ENCODE data around the gene AP3M1.
A peak's percentile ranks its signal among the peaks of the same experiment; 100 is the strongest.

The AP3M1 gene

DNA sequence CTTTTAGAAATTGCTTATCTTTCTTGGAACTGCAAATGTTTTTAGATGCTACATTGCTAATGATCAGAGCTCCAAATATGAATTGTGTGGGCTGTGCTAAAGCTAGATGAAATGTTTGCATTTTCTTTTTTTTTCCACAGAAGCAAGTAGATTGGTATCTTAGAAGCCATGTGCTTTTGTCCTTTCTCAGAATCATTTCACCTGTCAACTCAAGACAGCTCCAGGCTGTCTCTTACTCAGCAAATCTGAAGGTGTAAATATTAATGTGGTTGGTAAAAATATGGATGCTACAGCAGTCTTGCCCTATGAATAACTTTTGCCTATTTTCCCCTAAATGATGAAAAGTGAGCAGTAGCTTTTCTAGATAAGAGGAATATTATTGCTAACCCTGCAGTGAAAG lies 41.2 kb downstream of the AP3M1 start:
- ChIA-PET POLR2A (no interaction called here), CTCF (interaction anchor here (0.6 to 3.2 kb wide), 8 partner anchors 11 to 815 kb away, joined by 3 to 10 read pairs (median 3); no protein-coding TSS in a partner anchor)
- DNase-seq = no peak
- H3K9me3 ChIP-seq (ENCODE audit: control extremely low read depth in 1 of 5, control insufficient read depth in 4 of 5, insufficient read depth in 2 of 5, low read depth in 1 of 5, low read length in 4 of 5) = no peaks in the 10 kb centered on the region
- H3K4me1 ChIP-seq (ENCODE audit: control extremely low read depth in 1 of 4, control insufficient read depth in 4 of 4, insufficient read depth in 4 of 4, low read length in 3 of 4) = no peaks in the 10 kb centered on the region
- H3K27ac ChIP-seq (ENCODE audit: insufficient read depth in 1 of 2, low read depth in 1 of 2, low read length in 2 of 2, poor library complexity in 1 of 2, severe bottlenecking in 2 of 2) = no peak overlapping the region
- H3K4me3 ChIP-seq (ENCODE audit: control insufficient read depth in 1 of 7, extremely low read depth in 1 of 7, insufficient read depth in 4 of 7, low read depth in 2 of 7, low read length in 6 of 7) = no peak overlapping the region
- no peaks in the 10 kb centered on the region for H3K27me3 ChIP-seq (replicated peaks in 2 of 5; ENCODE audit: control insufficient read depth in 4 of 5, insufficient read depth in 5 of 5, low read length in 4 of 5)
- peaks cover 30 to 92% (median 69%) of the 10 kb centered on the region in 4 experiments for H3K36me3 ChIP-seq (ENCODE audit: control insufficient read depth in 4 of 4, insufficient read depth in 4 of 4, low read length in 3 of 4)

DNA sequence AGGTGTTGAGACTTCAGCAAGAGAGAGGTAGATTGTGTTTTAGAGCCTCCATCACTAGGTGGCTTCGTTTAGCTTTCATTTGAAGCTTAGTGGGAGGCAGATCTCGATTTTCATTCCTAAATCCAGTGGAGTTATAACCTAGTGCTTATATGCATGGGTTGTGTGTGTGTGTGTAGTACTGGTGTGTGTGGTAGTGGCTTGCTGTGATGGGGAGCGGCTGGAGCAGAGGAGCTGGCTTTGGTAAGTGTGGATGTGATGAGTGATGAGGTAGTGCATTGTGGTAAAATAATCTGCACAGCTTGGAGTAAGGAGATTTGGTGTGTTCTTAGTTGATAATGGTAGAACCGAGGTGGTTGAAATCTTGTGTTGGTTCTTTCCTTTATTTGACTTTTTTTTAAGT lies 43.2 kb downstream of the AP3M1 start:
- Histone ChIP-seq H3K4me1 (ENCODE audit: control extremely low read depth in 1 of 4, control insufficient read depth in 4 of 4, insufficient read depth in 4 of 4, low read length in 3 of 4) (no peaks in the 10 kb centered on the region), H3K36me3 (ENCODE audit: control insufficient read depth in 4 of 4, insufficient read depth in 4 of 4, low read length in 3 of 4) (peaks cover 21 to 83% (median 60%) of the 10 kb centered on the region in 4 experiments), H3K27ac (ENCODE audit: insufficient read depth in 1 of 2, low read depth in 1 of 2, low read length in 2 of 2, poor library complexity in 1 of 2, severe bottlenecking in 2 of 2) (no peak overlapping the region), H3K9me3 (ENCODE audit: control extremely low read depth in 1 of 5, control insufficient read depth in 4 of 5, insufficient read depth in 2 of 5, low read depth in 1 of 5, low read length in 4 of 5) (no peaks in the 10 kb centered on the region), H3K27me3 (replicated peaks in 2 of 5; ENCODE audit: control insufficient read depth in 4 of 5, insufficient read depth in 5 of 5, low read length in 4 of 5) (no peaks in the 10 kb centered on the region), H3K4me3 (ENCODE audit: control insufficient read depth in 1 of 7, extremely low read depth in 1 of 7, insufficient read depth in 4 of 7, low read depth in 2 of 7, low read length in 6 of 7) (no peak overlapping the region)
- ChIA-PET CTCF (interaction anchor here (0.7 to 3.2 kb wide), 6 partner anchors 9 to 228 kb away, joined by 3 to 10 read pairs (median 3); no protein-coding TSS in a partner anchor), POLR2A (no interaction called here)
- 100% methylated on average over 1 of the region's 4 CpGs for WGBS (ENCODE audit: insufficient coverage)
- no peak for DNase-seq

DNA sequence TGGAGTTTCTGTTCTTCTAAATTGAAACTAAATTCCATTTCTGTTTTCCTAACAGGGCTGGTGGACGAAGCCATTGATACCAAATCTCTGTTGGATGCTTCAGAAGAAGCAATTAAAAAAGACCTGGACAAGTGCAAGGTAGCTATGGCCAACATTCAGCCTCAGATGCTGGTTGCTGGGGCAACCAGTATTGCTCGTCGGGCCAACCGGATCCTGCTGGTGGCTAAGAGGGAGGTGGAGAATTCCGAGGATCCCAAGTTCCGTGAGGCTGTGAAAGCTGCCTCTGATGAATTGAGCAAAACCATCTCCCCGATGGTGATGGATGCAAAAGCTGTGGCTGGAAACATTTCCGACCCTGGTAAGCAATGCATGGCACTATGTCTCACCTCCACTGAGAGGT lies 45.6 kb downstream of the AP3M1 start:
- Histone ChIP-seq H3K9me3 (ENCODE audit: control extremely low read depth in 1 of 5, control insufficient read depth in 4 of 5, insufficient read depth in 2 of 5, low read depth in 1 of 5, low read length in 4 of 5) (no peaks in the 10 kb centered on the region), H3K4me1 (ENCODE audit: control extremely low read depth in 1 of 4, control insufficient read depth in 4 of 4, insufficient read depth in 4 of 4, low read length in 3 of 4) (no peaks in the 10 kb centered on the region), H3K4me3 (ENCODE audit: control insufficient read depth in 1 of 7, extremely low read depth in 1 of 7, insufficient read depth in 4 of 7, low read depth in 2 of 7, low read length in 6 of 7) (no peak overlapping the region), H3K36me3 (ENCODE audit: control insufficient read depth in 4 of 4, insufficient read depth in 4 of 4, low read length in 3 of 4) (peaks cover 16 to 73% (median 53%) of the 10 kb centered on the region in 4 experiments), H3K27ac (ENCODE audit: insufficient read depth in 1 of 2, low read depth in 1 of 2, low read length in 2 of 2, poor library complexity in 1 of 2, severe bottlenecking in 2 of 2) (no peak overlapping the region), H3K27me3 (replicated peaks in 2 of 5; ENCODE audit: control insufficient read depth in 4 of 5, insufficient read depth in 5 of 5, low read length in 4 of 5) (no peaks in the 10 kb centered on the region)
- ChIA-PET POLR2A (no interaction called here), CTCF (interaction anchor here (0.9 to 2.6 kb wide), 5 partner anchors 13 to 225 kb away, joined by 3 to 8 read pairs (median 3); no protein-coding TSS in a partner anchor)
- no peak for DNase-seq
- WGBS (ENCODE audit: insufficient coverage) = 89% methylated on average over 8 of the region's 8 CpGs

DNA sequence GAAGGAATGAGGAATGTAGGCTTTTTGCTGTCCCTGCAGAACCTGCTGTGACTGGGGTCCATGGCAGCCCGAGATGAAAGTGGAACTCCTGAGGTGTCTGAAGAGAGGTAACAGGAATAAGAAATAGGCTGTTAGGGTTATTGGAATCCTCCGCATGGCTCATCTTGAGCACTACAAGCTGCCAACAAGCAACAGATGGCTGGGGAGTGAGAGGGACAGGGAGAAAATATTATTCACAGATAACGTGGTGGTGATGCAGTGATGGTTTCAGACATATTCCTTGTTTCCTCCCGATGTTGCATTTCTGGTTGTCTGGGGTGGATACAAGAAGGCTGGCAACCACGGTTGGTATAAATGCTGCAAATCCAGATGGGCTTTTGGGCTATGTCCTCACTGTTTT lies 46.1 kb downstream of the AP3M1 start:
- no peak for DNase-seq
- Histone ChIP-seq H3K27ac (ENCODE audit: insufficient read depth in 1 of 2, low read depth in 1 of 2, low read length in 2 of 2, poor library complexity in 1 of 2, severe bottlenecking in 2 of 2) (no peak overlapping the region), H3K4me3 (ENCODE audit: control insufficient read depth in 1 of 7, extremely low read depth in 1 of 7, insufficient read depth in 4 of 7, low read depth in 2 of 7, low read length in 6 of 7) (no peak overlapping the region), H3K9me3 (ENCODE audit: control extremely low read depth in 1 of 5, control insufficient read depth in 4 of 5, insufficient read depth in 2 of 5, low read depth in 1 of 5, low read length in 4 of 5) (no peaks in the 10 kb centered on the region), H3K36me3 (ENCODE audit: control insufficient read depth in 4 of 4, insufficient read depth in 4 of 4, low read length in 3 of 4) (peaks cover 14 to 73% (median 54%) of the 10 kb centered on the region in 4 experiments), H3K27me3 (replicated peaks in 2 of 5; ENCODE audit: control insufficient read depth in 4 of 5, insufficient read depth in 5 of 5, low read length in 4 of 5) (no peaks in the 10 kb centered on the region), H3K4me1 (ENCODE audit: control extremely low read depth in 1 of 4, control insufficient read depth in 4 of 4, insufficient read depth in 4 of 4, low read length in 3 of 4) (no peaks in the 10 kb centered on the region)
- 95% methylated on average over 4 of the region's 5 CpGs for WGBS (ENCODE audit: insufficient coverage)
- CTCF ChIA-PET = interaction anchor here (0.9 to 2.6 kb wide), 5 partner anchors 10 to 224 kb away, joined by 3 to 8 read pairs (median 5); no protein-coding TSS in a partner anchor
- POLR2A ChIA-PET = no interaction called here

DNA sequence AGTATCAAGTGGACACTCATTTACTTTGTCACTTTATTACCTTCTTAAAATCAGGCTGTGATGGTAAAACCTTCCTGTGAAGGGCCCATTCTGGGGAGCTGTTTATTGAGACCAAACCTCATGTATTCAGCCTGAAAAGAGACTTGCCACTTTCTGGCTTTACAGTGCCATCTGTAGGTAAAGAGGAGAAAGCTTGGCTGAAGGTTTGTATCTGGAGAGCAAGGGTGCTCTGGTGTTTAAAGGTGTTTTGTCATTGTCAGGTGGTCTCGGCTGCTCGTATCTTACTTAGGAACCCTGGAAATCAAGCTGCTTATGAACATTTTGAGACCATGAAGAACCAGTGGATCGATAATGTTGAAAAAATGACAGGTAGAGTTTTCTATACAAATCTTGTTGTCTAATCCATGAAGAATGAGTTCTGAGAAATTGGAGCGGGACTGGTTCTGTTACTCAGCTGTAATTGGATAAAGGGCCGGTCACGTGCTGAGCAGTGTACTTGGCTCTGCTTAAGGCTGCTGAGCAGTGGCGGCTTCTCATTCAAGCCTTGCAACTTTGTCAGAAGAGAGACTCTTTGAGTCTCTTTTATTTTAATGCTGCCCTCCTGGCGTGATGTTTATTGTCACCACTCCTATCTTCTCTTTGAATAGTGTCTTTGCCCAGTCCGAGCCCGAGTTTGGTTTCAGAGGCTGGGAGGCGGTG lies 46.9 kb downstream of the AP3M1 start:
- POLR2A ChIA-PET = no interaction called here
- no peaks in the 10 kb centered on the region for H3K9me3 ChIP-seq (ENCODE audit: control extremely low read depth in 1 of 5, control insufficient read depth in 4 of 5, insufficient read depth in 2 of 5, low read depth in 1 of 5, low read length in 4 of 5)
- H3K4me1 ChIP-seq (ENCODE audit: control extremely low read depth in 1 of 4, control insufficient read depth in 4 of 4, insufficient read depth in 4 of 4, low read length in 3 of 4) = no peaks in the 10 kb centered on the region
- H3K27ac ChIP-seq (ENCODE audit: insufficient read depth in 1 of 2, low read depth in 1 of 2, low read length in 2 of 2, poor library complexity in 1 of 2, severe bottlenecking in 2 of 2) = no peak overlapping the region
- peak; percentile 22 to 39 (median 36) for DNase-seq
- CTCF ChIA-PET = interaction anchor here (0.8 to 2.6 kb wide), 8 partner anchors 10 to 224 kb away, joined by 3 to 9 read pairs (median 4); no protein-coding TSS in a partner anchor
- WGBS (ENCODE audit: insufficient coverage) = 95% methylated on average over 7 of the region's 11 CpGs
- H3K4me3 ChIP-seq (ENCODE audit: control insufficient read depth in 1 of 7, extremely low read depth in 1 of 7, insufficient read depth in 4 of 7, low read depth in 2 of 7, low read length in 6 of 7) = no peak overlapping the region
- H3K27me3 ChIP-seq (replicated peaks in 2 of 5; ENCODE audit: control insufficient read depth in 4 of 5, insufficient read depth in 5 of 5, low read length in 4 of 5) = no peaks in the 10 kb centered on the region
- H3K36me3 ChIP-seq (ENCODE audit: control insufficient read depth in 4 of 4, insufficient read depth in 4 of 4, low read length in 3 of 4) = peaks cover 11 to 72% (median 53%) of the 10 kb centered on the region in 4 experiments

DNA sequence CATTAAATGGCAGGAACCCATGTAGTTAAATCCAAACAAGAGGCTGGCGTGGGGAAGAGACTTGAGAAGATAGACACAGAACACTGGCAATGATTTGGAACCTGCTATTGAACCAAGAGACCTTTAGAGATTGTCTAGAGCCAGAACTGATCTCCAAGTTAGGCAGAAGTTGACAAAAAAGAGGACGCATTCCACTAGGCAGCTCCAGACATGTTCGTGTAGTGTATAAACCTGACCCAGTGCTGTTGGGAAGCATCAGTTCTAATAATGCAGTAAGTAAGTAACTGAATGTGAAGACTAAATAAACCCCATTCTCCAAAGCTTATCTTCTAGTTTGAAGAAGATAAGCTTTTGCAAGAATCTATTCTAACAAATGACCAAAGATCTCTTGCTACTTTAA lies 50.8 kb downstream of the AP3M1 start:
- 100% methylated on average over 2 of the region's 3 CpGs for WGBS (ENCODE audit: insufficient coverage)
- ChIA-PET POLR2A (no interaction called here), CTCF (interaction anchor here (0.8 to 2.1 kb wide), 7 partner anchors 9 to 135 kb away, joined by 3 to 7 read pairs (median 3); no protein-coding TSS in a partner anchor)
- H3K4me1 ChIP-seq (ENCODE audit: control extremely low read depth in 1 of 4, control insufficient read depth in 4 of 4, insufficient read depth in 4 of 4, low read length in 3 of 4) = no peaks in the 10 kb centered on the region
- peaks cover 11 to 72% (median 49%) of the 10 kb centered on the region in 4 experiments for H3K36me3 ChIP-seq (ENCODE audit: control insufficient read depth in 4 of 4, insufficient read depth in 4 of 4, low read length in 3 of 4)
- DNase-seq = no peak
- no peaks in the 10 kb centered on the region for H3K27me3 ChIP-seq (replicated peaks in 2 of 5; ENCODE audit: control insufficient read depth in 4 of 5, insufficient read depth in 5 of 5, low read length in 4 of 5)
- H3K4me3 ChIP-seq (ENCODE audit: control insufficient read depth in 1 of 7, extremely low read depth in 1 of 7, insufficient read depth in 4 of 7, low read depth in 2 of 7, low read length in 6 of 7) = no peak overlapping the region
- no peak overlapping the region for H3K27ac ChIP-seq (ENCODE audit: insufficient read depth in 1 of 2, low read depth in 1 of 2, low read length in 2 of 2, poor library complexity in 1 of 2, severe bottlenecking in 2 of 2)
- no peaks in the 10 kb centered on the region for H3K9me3 ChIP-seq (ENCODE audit: control extremely low read depth in 1 of 5, control insufficient read depth in 4 of 5, insufficient read depth in 2 of 5, low read depth in 1 of 5, low read length in 4 of 5)

DNA sequence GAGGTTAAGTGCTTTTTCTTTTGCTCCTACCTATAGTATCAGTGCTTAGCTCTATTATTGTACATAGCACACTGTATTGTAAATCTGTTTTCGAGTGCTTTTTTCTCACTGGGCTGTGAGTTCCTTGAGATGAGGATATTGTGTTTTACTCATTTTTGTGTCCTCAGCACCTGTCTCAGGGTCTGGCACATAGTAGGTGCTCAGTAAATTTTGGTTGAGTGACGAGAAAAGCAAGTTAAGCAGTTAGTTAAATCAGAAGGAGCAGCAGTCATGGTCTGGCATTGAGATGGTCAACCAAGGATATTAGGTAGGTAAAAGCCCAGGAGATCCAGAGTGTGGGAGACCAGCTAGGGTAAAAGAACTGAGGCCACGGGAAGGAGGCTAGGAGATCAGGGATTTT lies 51.2 kb downstream of the AP3M1 start:
- DNase-seq = no peak
- Histone ChIP-seq H3K27me3 (replicated peaks in 2 of 5; ENCODE audit: control insufficient read depth in 4 of 5, insufficient read depth in 5 of 5, low read length in 4 of 5) (no peaks in the 10 kb centered on the region), H3K9me3 (ENCODE audit: control extremely low read depth in 1 of 5, control insufficient read depth in 4 of 5, insufficient read depth in 2 of 5, low read depth in 1 of 5, low read length in 4 of 5) (no peaks in the 10 kb centered on the region), H3K36me3 (ENCODE audit: control insufficient read depth in 4 of 4, insufficient read depth in 4 of 4, low read length in 3 of 4) (peaks cover 11 to 71% (median 47%) of the 10 kb centered on the region in 4 experiments), H3K4me3 (ENCODE audit: control insufficient read depth in 1 of 7, extremely low read depth in 1 of 7, insufficient read depth in 4 of 7, low read depth in 2 of 7, low read length in 6 of 7) (no peak overlapping the region), H3K27ac (ENCODE audit: insufficient read depth in 1 of 2, low read depth in 1 of 2, low read length in 2 of 2, poor library complexity in 1 of 2, severe bottlenecking in 2 of 2) (no peak overlapping the region), H3K4me1 (ENCODE audit: control extremely low read depth in 1 of 4, control insufficient read depth in 4 of 4, insufficient read depth in 4 of 4, low read length in 3 of 4) (no peaks in the 10 kb centered on the region)
- WGBS (ENCODE audit: insufficient coverage) = 90% methylated on average over 2 of the region's 3 CpGs
- POLR2A ChIA-PET = no interaction called here
- CTCF ChIA-PET = interaction anchor here (0.9 to 2.1 kb wide), 7 partner anchors 9 to 219 kb away, joined by 3 to 7 read pairs (median 4); no protein-coding TSS in a partner anchor

Measured in common myeloid progenitor, CD34-positive (primary cell).